Hepatocyte (in vitro differentiated cells): ENCODE measurements around the gene HSD11B1. TPM values are rescaled to one million over a fixed set of nuclear protein-coding genes. Genes with fewer than 3 reads are reported as not detected.

Source experiments
- DNase-seq: peaks from one replicate; pipeline ENCODE4 v3.0.0-alpha.2; 2016; ENCODE audit warnings: low spot score
- H2AFZ ChIP-seq: fragments of 200-600 bp; sonication (generic); 2 replicates; pipeline ENCODE4 v1.6.0; 2016; ENCODE audit warnings: antibody characterized with exemption, mild to moderate bottlenecking
- H3K27ac ChIP-seq: fragments of 200-600 bp; sonication (generic); 2 replicates; pipeline ENCODE4 v1.5.1; 2016; ENCODE audit warnings: mild to moderate bottlenecking
- H3K27me3 ChIP-seq: fragments of 200-600 bp; sonication (generic); 2 replicates; pipeline ENCODE4 v1.6.1; 2016
- H3K36me3 ChIP-seq: fragments of 200-600 bp; sonication (generic); replicated peaks from 2 replicates; pipeline ENCODE4 v1.5.1; 2016; ENCODE audit warnings: low read depth; ENCODE audit not compliant: insufficient read depth
- H3K4me1 ChIP-seq: fragments of 200-600 bp; sonication (generic); 2 replicates; pipeline ENCODE4 v1.5.1; 2016; ENCODE audit warnings: mild to moderate bottlenecking, moderate library complexity; ENCODE audit not compliant: insufficient read depth
- H3K4me2 ChIP-seq: fragments of 200-600 bp; sonication (generic); 2 replicates; pipeline ENCODE4 v1.6.0; 2016
- H3K4me3 ChIP-seq: fragments of 200-600 bp; sonication (generic); 2 replicates; pipeline ENCODE4 v1.5.1; 2016; ENCODE audit warnings: mild to moderate bottlenecking
- H3K79me2 ChIP-seq: fragments of 200-600 bp; sonication (generic); 2 replicates; pipeline ENCODE4 v1.6.0; 2017; ENCODE audit warnings: mild to moderate bottlenecking
- H3K9me2 ChIP-seq: fragments of 200-600 bp; sonication (generic); replicated peaks from 2 replicates; pipeline ENCODE4 v1.6.0; 2017; ENCODE audit warnings: mild to moderate bottlenecking; ENCODE audit not compliant: insufficient read depth
- H3K9me3 ChIP-seq: fragments of 200-600 bp; sonication (generic); 2 replicates; pipeline ENCODE4 v1.5.1; 2016; ENCODE audit warnings: low read depth, mild to moderate bottlenecking
- H4K20me1 ChIP-seq: fragments of 200-600 bp; sonication (generic); 2 replicates; pipeline ENCODE4 v1.6.0; 2016; ENCODE audit warnings: mild to moderate bottlenecking; ENCODE audit not compliant: insufficient read depth, poor library complexity, severe bottlenecking
- CTCF ChIP-seq: fragments of 200-600 bp; sonication (generic); IDR thresholded peaks from 2 replicates; pipeline ENCODE4 v1.5.1; 2016; ENCODE audit warnings: antibody characterized with exemption, mild to moderate bottlenecking; ENCODE audit not compliant: poor library complexity
- EZH2 ChIP-seq: fragments of 200-600 bp; sonication (generic); IDR thresholded peaks from 2 replicates; pipeline ENCODE4 v1.6.1; 2016; ENCODE audit warnings: antibody characterized with exemption, mild to moderate bottlenecking, borderline replicate concordance
- EZH2phosphoT487 ChIP-seq: fragments of 200-600 bp; sonication (generic); IDR thresholded peaks from one replicate; pipeline ENCODE4 v1.6.1; 2018; ENCODE audit warnings: antibody characterized with exemption, mild to moderate bottlenecking, low read depth, moderate library complexity; ENCODE audit not compliant: unreplicated experiment, severe bottlenecking
- WGBS: methylation state at CpG from one replicate; pipeline ENCODE4 v1.1.6; 2016; ENCODE audit warnings: low lambda C conversion rate; ENCODE audit errors: missing lambda C conversion rate; 5-methylcytosine and 5-hydroxymethylcytosine counted together
- polyA plus RNA-seq: library from polyadenylated mRNA; unstranded; fragments of >200 nt; fragmentation: Nextera tagmentation; extraction: Ambion mirVana; gene quantifications from 2 replicates; pipeline ENCODE4 v1.2.1, GENCODE V29; 2016
- total RNA-seq: library from RNA; depleted of rRNA; stranded (reverse); fragments of >200 nt; gene quantifications from 2 replicates; pipeline ENCODE4 v1.2.3, GENCODE V29; 2014

The HSD11B1 gene
- total and polyA plus RNA-seq, 2 experiments from 2014 or later: 1.7 TPM; not detected in 1

DNA sequence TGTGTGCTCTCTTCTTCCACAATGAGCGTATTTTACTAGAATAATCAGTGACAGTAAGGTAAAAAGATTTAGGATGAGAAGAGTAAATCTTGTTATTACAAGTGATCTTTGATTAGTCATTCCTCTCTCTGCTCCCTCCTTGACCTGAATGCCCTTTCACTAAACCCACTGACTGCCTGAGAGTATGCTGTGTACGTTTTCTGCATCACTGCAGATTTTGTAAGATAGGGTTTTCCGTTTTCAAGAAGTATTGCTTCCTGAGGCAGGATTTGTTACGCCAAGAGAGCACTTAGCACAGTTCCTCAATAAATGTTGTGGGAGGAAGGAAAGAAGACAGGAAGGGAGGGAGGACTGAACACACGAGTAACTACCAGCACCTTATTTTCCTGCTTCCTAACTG lies 44.7 kb upstream of the HSD11B1 start:
- Histone ChIP-seq H2AFZ (no peak overlapping the region), H3K9me3 (no peaks in the 10 kb centered on the region), H4K20me1 (no peaks in the 10 kb centered on the region), H3K27me3 (no peaks in the 10 kb centered on the region), H3K9me2 (no peaks in the 10 kb centered on the region), H3K4me3 (no peak overlapping the region), H3K79me2 (no peaks in the 10 kb centered on the region), H3K4me1 (peaks cover 11% of the 10 kb centered on the region), H3K4me2 (no peak overlapping the region), H3K27ac (no peak overlapping the region), H3K36me3 (no peaks in the 10 kb centered on the region)
- no peak for DNase-seq
- 46% methylated on average over 5 of the region's 5 CpGs for WGBS
- TF ChIP-seq EZH2phosphoT487: no peak
- TF ChIP-seq CTCF: no peak
- TF ChIP-seq EZH2: no peak

GRCh38 chr1:209661071-209661470 lies 43.6 kb upstream of the HSD11B1 start:
- Histone ChIP-seq H4K20me1 (no peaks in the 10 kb centered on the region), H3K36me3 (no peaks in the 10 kb centered on the region), H3K9me2 (no peaks in the 10 kb centered on the region), H3K4me3 (no peak overlapping the region), H3K4me2 (no peak overlapping the region), H3K27ac (no peak overlapping the region), H2AFZ (no peak overlapping the region), H3K27me3 (no peaks in the 10 kb centered on the region), H3K79me2 (no peaks in the 10 kb centered on the region), H3K9me3 (no peaks in the 10 kb centered on the region), H3K4me1 (peaks cover 3% of the 10 kb centered on the region)
- WGBS: 44% methylated on average over 1 of the region's 1 CpG
- TF ChIP-seq CTCF (no peak), EZH2phosphoT487 (no peak), EZH2 (no peak)
- no peak for DNase-seq

GRCh38 chr1:209662879-209663327 lies 41.7 kb upstream of the HSD11B1 start:
- no peaks in the 10 kb centered on the region for H3K9me3 ChIP-seq
- no peak for DNase-seq
- H3K36me3 ChIP-seq: no peaks in the 10 kb centered on the region
- H3K27me3 ChIP-seq: no peaks in the 10 kb centered on the region
- H2AFZ ChIP-seq: no peak overlapping the region
- H3K9me2 ChIP-seq: no peaks in the 10 kb centered on the region
- H3K4me1 ChIP-seq: no peaks in the 10 kb centered on the region
- no peak overlapping the region for H3K4me3 ChIP-seq
- H4K20me1 ChIP-seq: no peaks in the 10 kb centered on the region
- TF ChIP-seq EZH2: no peak
- no peak for TF ChIP-seq CTCF
- no peak for TF ChIP-seq EZH2phosphoT487
- H3K27ac ChIP-seq: no peak overlapping the region
- 73% methylated on average over 3 of the region's 3 CpGs for WGBS
- no peaks in the 10 kb centered on the region for H3K79me2 ChIP-seq
- no peak overlapping the region for H3K4me2 ChIP-seq

DNA sequence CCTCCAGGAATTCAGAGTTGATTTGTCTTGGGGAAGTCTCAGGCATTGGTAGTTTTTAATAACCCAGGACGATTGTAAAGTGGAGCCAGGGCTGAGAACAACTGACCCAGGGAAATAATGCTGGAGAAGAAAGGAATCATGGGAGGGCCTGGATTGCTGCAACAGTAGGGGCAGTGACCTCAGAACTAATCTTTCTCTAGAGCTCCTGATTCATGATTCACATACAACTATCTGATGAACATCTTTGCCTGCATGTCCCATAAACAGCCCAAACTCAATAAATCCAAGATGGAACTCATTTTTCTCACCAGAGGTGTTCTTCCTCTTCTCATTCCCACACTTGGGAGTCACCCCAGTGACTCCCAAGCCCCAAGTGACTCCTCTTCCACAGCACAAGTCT lies 37.5 kb upstream of the HSD11B1 start:
- Histone ChIP-seq H4K20me1 (no peaks in the 10 kb centered on the region), H3K79me2 (no peaks in the 10 kb centered on the region), H3K4me3 (no peak overlapping the region), H3K27ac (no peak overlapping the region), H3K36me3 (no peaks in the 10 kb centered on the region), H3K9me3 (no peaks in the 10 kb centered on the region), H3K4me2 (no peak overlapping the region), H3K27me3 (no peaks in the 10 kb centered on the region), H3K4me1 (no peaks in the 10 kb centered on the region), H3K9me2 (no peaks in the 10 kb centered on the region), H2AFZ (no peak overlapping the region)
- WGBS: 90% methylated on average over 1 of the region's 1 CpG
- no peak for DNase-seq
- TF ChIP-seq EZH2phosphoT487 (no peak), CTCF (no peak), EZH2 (no peak)
